HL-60 (cell line): ENCODE data around the gene ASTN2.

ENCODE experiments used
- DNase-seq, 2 experiments: peaks; one replicate each; pipeline ENCODE4 v3.0.0-alpha.2; 2010 to 2020; ENCODE audit warnings: low read depth in 1 of 2, low spot score in 1 of 2
- H3K27ac ChIP-seq: fragments of 250-450 bp; sonication (Bioruptor Pico); replicated peaks from 2 replicates; pipeline ENCODE4 v1.5.1; 2020; ENCODE audit warnings: mild to moderate bottlenecking, moderate library complexity
- H3K27me3 ChIP-seq: fragments of 250-450 bp; sonication (Bioruptor Pico); 2 replicates; pipeline ENCODE4 v1.5.1; 2021; ENCODE audit warnings: mild to moderate bottlenecking, moderate library complexity; ENCODE audit not compliant: insufficient read depth, poor library complexity, severe bottlenecking
- H3K4me3 ChIP-seq: replicated peaks from 2 replicates; pipeline ENCODE4 v1.5.1; 2011; ENCODE audit warnings: mild to moderate bottlenecking, control low read depth, low read length; ENCODE audit not compliant: insufficient read depth
- CTCF ChIP-seq: IDR thresholded peaks from one replicate; pipeline ENCODE4 v1.5.1; 2011; ENCODE audit warnings: low read length, control low read depth, inconsistent platforms; ENCODE audit not compliant: insufficient read depth
- GABPA ChIP-seq: IDR thresholded peaks from 2 replicates; pipeline ENCODE4 v1.6.1; 2012; ENCODE audit warnings: low read depth
- POLR2AphosphoS5 ChIP-seq: IDR thresholded peaks from 2 replicates; pipeline ENCODE4 v1.6.1; 2012; ENCODE audit warnings: low read depth
- REST ChIP-seq: IDR thresholded peaks from 2 replicates; pipeline ENCODE4 v1.6.1; 2012; ENCODE audit warnings: low read depth; ENCODE audit not compliant: insufficient replicate concordance
- SPI1 ChIP-seq: IDR thresholded peaks from 2 replicates; pipeline ENCODE4 v1.6.1; 2012; ENCODE audit warnings: low read depth, mild to moderate bottlenecking, borderline replicate concordance

The ASTN2 gene

GRCh38 chr9:116475201-116475600 lies 939.7 kb downstream of the ASTN2 start:
- no peak for DNase-seq
- no peak overlapping the region for H3K4me3 ChIP-seq
- TF ChIP-seq SPI1 (no peak), REST (no peak), CTCF (no peak), GABPA (no peak), POLR2AphosphoS5 (no peak)
- no peak overlapping the region for H3K27ac ChIP-seq
- no peaks in the 10 kb centered on the region for H3K27me3 ChIP-seq

GRCh38 chr9:116471944-116472506 lies 942.8 kb downstream of the ASTN2 start:
- TF ChIP-seq CTCF (no peak), SPI1 (no peak), GABPA (no peak), REST (no peak), POLR2AphosphoS5 (no peak)
- Histone ChIP-seq H3K27ac (no peak overlapping the region), H3K27me3 (no peaks in the 10 kb centered on the region), H3K4me3 (no peak overlapping the region)
- no peak for DNase-seq

GRCh38 chr9:116471093-116471906 lies 943.6 kb downstream of the ASTN2 start:
- Histone ChIP-seq H3K27me3 (no peaks in the 10 kb centered on the region), H3K27ac (no peak overlapping the region), H3K4me3 (no peak overlapping the region)
- no peak for TF ChIP-seq CTCF
- TF ChIP-seq GABPA: no peak
- TF ChIP-seq REST: no peak
- no peak for TF ChIP-seq POLR2AphosphoS5
- no peak for TF ChIP-seq SPI1
- DNase-seq: no peak
